CD4-positive, alpha-beta T cell treated with Interleukin-15 for 4 hours (primary cell): Measurements from ENCODE around the gene CLSTN2.

Experiments used
- DNase-seq: peaks from one replicate; pipeline ENCODE4 v3.0.0-alpha.2; 2020; ENCODE audit warnings: low spot score

Gene CLSTN2

DNA sequence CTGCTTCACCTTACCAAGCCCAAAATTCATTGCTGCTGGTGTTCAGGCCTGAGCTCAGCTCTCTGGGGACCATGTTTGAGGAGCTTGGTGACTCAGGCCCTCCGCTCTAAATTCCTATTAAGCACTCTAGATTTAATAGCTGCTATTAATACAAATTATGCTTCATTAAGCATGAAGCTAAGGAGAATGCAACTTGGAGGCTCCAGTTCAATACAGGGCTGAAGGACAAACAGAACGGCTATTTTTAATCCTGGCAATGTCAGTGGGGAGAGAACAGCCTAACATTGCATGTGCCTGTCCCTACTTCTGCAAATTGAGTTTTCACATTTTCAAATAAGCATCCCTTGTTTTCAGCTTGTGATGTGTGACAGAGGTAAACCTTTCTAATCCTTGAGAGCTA, 662.8 kb downstream of the CLSTN2 start:
- no peak for DNase-seq

- DNase-seq: no peak
These were observed 664.0 kb downstream of the CLSTN2 start for GRCh38 chr3:140599009-140599408.

GRCh38 chr3:140599496-140599895, 664.5 kb downstream of the CLSTN2 start:
- DNase-seq: no peak

- no peak for DNase-seq
These were observed 666.9 kb downstream of the CLSTN2 start for GRCh38 chr3:140601881-140602280.

DNA sequence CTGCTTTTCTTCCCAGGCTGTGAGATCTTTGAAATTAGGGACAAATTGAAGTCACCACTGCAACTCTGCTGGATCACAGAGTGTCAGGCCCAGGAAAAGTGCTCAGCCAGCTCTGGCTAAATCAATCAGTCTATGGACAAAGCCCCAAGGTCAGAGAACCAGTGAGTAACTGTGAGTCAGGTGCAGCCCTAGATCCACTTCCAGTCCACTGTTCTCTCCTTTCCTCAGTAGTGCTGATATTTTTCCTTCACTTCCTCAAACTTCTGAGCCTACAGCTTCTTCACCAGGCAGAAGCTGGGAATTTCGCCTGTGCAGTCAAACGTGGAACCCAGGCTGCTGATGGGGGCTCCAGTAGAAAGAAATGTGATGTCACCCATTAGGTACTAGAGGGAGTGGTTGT, 667.8 kb downstream of the CLSTN2 start:
- no peak for DNase-seq

- DNase-seq: no peak
These were observed 668.8 kb downstream of the CLSTN2 start for GRCh38 chr3:140603766-140604165.

DNA sequence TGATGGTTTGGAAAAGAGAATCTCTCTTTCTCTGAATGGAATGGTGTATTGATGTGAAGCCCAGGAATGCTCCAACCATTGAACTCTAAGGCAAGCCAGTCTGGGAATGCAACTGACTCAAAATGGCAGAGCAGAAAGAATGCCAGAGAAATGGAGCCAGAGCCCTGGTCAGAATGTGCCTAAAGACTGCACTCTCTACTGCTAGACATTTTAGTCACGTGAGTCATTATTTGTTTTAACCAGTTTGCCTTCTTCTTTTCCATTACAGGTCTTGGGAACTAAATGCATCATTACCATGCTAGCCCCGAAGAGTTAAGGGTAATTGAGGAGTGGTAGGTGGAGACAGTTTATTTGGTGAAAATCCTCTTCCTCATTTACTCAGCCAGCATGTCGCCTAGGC, 675.6 kb downstream of the CLSTN2 start:
- no peak for DNase-seq

DNA sequence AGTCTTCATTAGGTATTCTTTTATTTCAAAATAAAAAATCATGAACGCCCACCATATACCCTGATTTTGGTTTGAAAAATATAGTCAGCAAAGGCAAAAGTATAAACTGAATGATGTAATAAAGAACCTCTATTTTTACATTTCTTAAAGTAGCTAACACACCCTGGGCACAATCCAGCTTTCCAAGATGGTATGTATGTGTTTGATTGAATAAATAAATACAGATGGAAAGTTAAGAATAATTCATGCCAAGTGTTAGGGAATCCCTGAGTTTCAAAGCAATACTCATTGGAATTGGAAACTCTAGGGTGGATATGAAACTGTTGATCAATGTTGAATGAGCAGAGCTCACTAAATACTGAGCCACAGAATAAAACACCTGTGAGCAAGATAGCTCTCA, 679.0 kb downstream of the CLSTN2 start:
- no peak for DNase-seq

GRCh38 chr3:140617135-140617534, 682.1 kb downstream of the CLSTN2 start:
- no peak for DNase-seq

- DNase-seq: no peak
These were observed 691.9 kb downstream of the CLSTN2 start for GRCh38 chr3:140626856-140627255.
